H1 (cell line): ENCODE measurements around the gene PPCDC. TPM values are rescaled to one million over a fixed set of nuclear protein-coding genes. Genes with fewer than 3 reads are reported as not detected.

Experiments used
- CTCF ChIA-PET: fragments of 300-600 bp; sonication (Branson Sonifier 250); formaldehyde crosslinking; loops from one replicate; lab custom pipeline; 2021; ENCODE audit not compliant: partially characterized antibody; lab: Charles Lee
- POLR2A ChIA-PET: fragments of 300-600 bp; sonication (Branson Sonifier 250); formaldehyde crosslinking; loops from one replicate; lab custom pipeline; 2021; ENCODE audit warnings: inconsistent platforms; ENCODE audit not compliant: partially characterized antibody; lab: Charles Lee
- DNase-seq, 2 experiments: peaks; one replicate each; pipeline versions ENCODE4 v3.0.0 to v3.0.0-alpha.2; 2010 to 2022; ENCODE audit warnings: low spot score in 2 of 2, low read depth in 1 of 2, mixed read lengths in 1 of 2
- FAIRE-seq: peaks from 2 replicates; lab custom pipeline; 2011; peaks lifted over from hg19 to GRCh38; lab: Jason Lieb, UNC
- H2AFZ ChIP-seq: 2 replicates; pipeline ENCODE4 v1.8.1; 2012; ENCODE audit warnings: low read length, inconsistent platforms
- H2AK5ac ChIP-seq: 2 replicates; pipeline ENCODE4 v1.6.1; 2013; ENCODE audit warnings: low read depth, low read length
- H2BK120ac ChIP-seq: replicated peaks from 2 replicates; pipeline ENCODE3; 2013; ENCODE audit warnings: low read depth, low read length, inconsistent platforms
- H2BK12ac ChIP-seq: 2 replicates; pipeline ENCODE4 v1.6.1; 2013; ENCODE audit warnings: low read depth, low read length
- H2BK15ac ChIP-seq: 2 replicates; pipeline ENCODE4 v1.6.1; 2013; ENCODE audit warnings: low read length
- H2BK20ac ChIP-seq: 2 replicates; pipeline ENCODE4 v1.6.1; 2013; ENCODE audit warnings: low read length
- H2BK5ac ChIP-seq: 2 replicates; pipeline ENCODE4 v1.6.1; 2013; ENCODE audit warnings: low read depth, low read length
- H3K14ac ChIP-seq: 2 replicates; pipeline ENCODE4 v1.6.1; 2013; ENCODE audit warnings: inconsistent platforms; ENCODE audit not compliant: insufficient read length
- H3K18ac ChIP-seq: 2 replicates; pipeline ENCODE4 v1.6.1; 2013; ENCODE audit warnings: low read length; ENCODE audit errors: extremely low read depth
- H3K23ac ChIP-seq: 2 replicates; pipeline ENCODE4 v1.6.1; 2013; ENCODE audit warnings: inconsistent platforms; ENCODE audit not compliant: insufficient read length
- H3K23me2 ChIP-seq: 2 replicates; pipeline ENCODE4 v1.6.1; 2013; ENCODE audit warnings: low read depth, low read length
- H3K27ac ChIP-seq: 2 replicates; pipeline ENCODE4 v1.6.1; 2011; ENCODE audit warnings: low read depth, low read length, inconsistent platforms
- H3K27me3 ChIP-seq, 4 experiments: replicated peaks in 1 of 4; 1 replicate in 1 of 4; 2 replicates in 3 of 4; pipeline versions ENCODE4 v1.6.1 to v1.8.1; 2011 to 2013; ENCODE audit warnings: low read length in 3 of 4, mild to moderate bottlenecking in 3 of 4, inconsistent platforms in 2 of 4, mixed read lengths in 2 of 4, moderate library complexity in 1 of 4; ENCODE audit not compliant: control insufficient read depth in 3 of 4, insufficient read depth in 3 of 4; ENCODE audit errors: extremely low read depth in 1 of 4
- H3K36me3 ChIP-seq, 4 experiments: 2 replicates each; pipeline versions ENCODE4 v1.6.1 to v1.8.1; 2011 to 2013; ENCODE audit warnings: mild to moderate bottlenecking in 4 of 4, low read length in 3 of 4, moderate library complexity in 2 of 4, control low read depth in 1 of 4, inconsistent platforms in 1 of 4; ENCODE audit not compliant: insufficient read depth in 4 of 4, control insufficient read depth in 2 of 4
- H3K4ac ChIP-seq: replicated peaks from 2 replicates; pipeline ENCODE3; 2013; ENCODE audit warnings: low read length, low read depth, mixed read lengths, inconsistent platforms; ENCODE audit not compliant: insufficient read length
- H3K4me1 ChIP-seq, 4 experiments: replicated peaks in 1 of 4; 1 replicate in 1 of 4; 2 replicates in 3 of 4; pipeline versions ENCODE4 v1.6.1 to v1.8.1; 2011 to 2013; ENCODE audit warnings: low read length in 3 of 4, inconsistent platforms in 2 of 4, mixed read lengths in 1 of 4; ENCODE audit not compliant: insufficient read depth in 4 of 4, control insufficient read depth in 3 of 4
- H3K4me2 ChIP-seq, 2 experiments: 2 replicates each; pipeline versions ENCODE4 v1.6.1 to v1.8.1; 2011 to 2013; ENCODE audit warnings: low read depth in 2 of 2, low read length in 2 of 2, control low read depth in 1 of 2, inconsistent platforms in 1 of 2, mild to moderate bottlenecking in 1 of 2; ENCODE audit not compliant: insufficient read depth in 1 of 2
- H3K4me3 ChIP-seq, 4 experiments: fragments of 200-600, 300-600 bp in 1 of 4; sonication (generic), shearing (Covaris generic), sonication (Bioruptor Twin) in 1 of 4; 2 replicates each; pipeline versions ENCODE4 v1.5.1 to v1.8.1; 2011 to 2016; ENCODE audit warnings: low read length in 4 of 4, low read depth in 3 of 4, control low read depth in 2 of 4, inconsistent platforms in 2 of 4, mild to moderate bottlenecking in 2 of 4, mixed read lengths in 1 of 4, moderate library complexity in 1 of 4; ENCODE audit not compliant: insufficient read depth in 2 of 4; ENCODE audit errors: extremely low read depth in 1 of 4
- H3K56ac ChIP-seq: replicated peaks from 2 replicates; pipeline ENCODE3; 2013; ENCODE audit warnings: low read depth, mild to moderate bottlenecking, mixed read lengths, low read length, inconsistent platforms; ENCODE audit not compliant: insufficient read length
- H3K79me1 ChIP-seq: 2 replicates; pipeline ENCODE4 v1.6.1; 2013; ENCODE audit warnings: low read depth, low read length, control low read depth
- H3K79me2 ChIP-seq, 2 experiments: 2 replicates each; pipeline versions ENCODE4 v1.6.1 to v1.8.1; 2012 to 2013; ENCODE audit warnings: low read length in 2 of 2, mild to moderate bottlenecking in 2 of 2, inconsistent platforms in 1 of 2; ENCODE audit not compliant: insufficient read depth in 2 of 2, control insufficient read depth in 1 of 2
- H3K9ac ChIP-seq, 4 experiments: replicated peaks in 1 of 4; 1 replicate in 1 of 4; 2 replicates in 3 of 4; pipeline versions ENCODE4 v1.6.1 to v1.8.1; 2011 to 2013; ENCODE audit warnings: low read depth in 3 of 4, low read length in 3 of 4, control low read depth in 2 of 4, mild to moderate bottlenecking in 2 of 4, moderate library complexity in 2 of 4, inconsistent platforms in 1 of 4; ENCODE audit errors: extremely low read depth in 1 of 4
- H3K9me3 ChIP-seq, 2 experiments: 2 replicates each; pipeline versions ENCODE4 v1.6.1 to v1.8.1; 2012 to 2013; ENCODE audit warnings: mild to moderate bottlenecking in 2 of 2, moderate library complexity in 2 of 2, control low read depth in 1 of 2, inconsistent platforms in 1 of 2, low read depth in 1 of 2, low read length in 1 of 2, mixed read lengths in 1 of 2; ENCODE audit not compliant: insufficient read depth in 2 of 2
- H4K20me1 ChIP-seq, 2 experiments: replicated peaks in 1 of 2; 2 replicates each; pipeline versions ENCODE3 to v1.8.1; 2011 to 2013; ENCODE audit warnings: inconsistent platforms in 2 of 2, low read length in 2 of 2, mild to moderate bottlenecking in 1 of 2; ENCODE audit not compliant: insufficient read depth in 2 of 2, control insufficient read depth in 1 of 2
- H4K5ac ChIP-seq: 2 replicates; pipeline ENCODE4 v1.6.1; 2013; ENCODE audit warnings: low read length, low read depth, mixed read lengths, inconsistent platforms; ENCODE audit not compliant: insufficient read length
- H4K8ac ChIP-seq: 2 replicates; pipeline ENCODE4 v1.8.0; 2013; ENCODE audit warnings: mild to moderate bottlenecking, moderate library complexity, low read length, inconsistent platforms; ENCODE audit not compliant: insufficient read depth; ENCODE audit errors: extremely low read depth
- H4K91ac ChIP-seq: replicated peaks from 2 replicates; pipeline ENCODE3; 2013; ENCODE audit warnings: low read length, mixed read lengths, inconsistent platforms; ENCODE audit not compliant: insufficient read length
- BCL11A ChIP-seq, 2 experiments: IDR thresholded peaks; one replicate each; pipeline ENCODE4 v1.6.1; 2011; ENCODE audit warnings: low read depth in 2 of 2, low read length in 2 of 2, mild to moderate bottlenecking in 2 of 2
- E2F6 ChIP-seq: IDR thresholded peaks from 2 replicates; pipeline ENCODE4 v1.6.1; 2012; ENCODE audit warnings: inconsistent platforms
- FOSL1 ChIP-seq: IDR thresholded peaks from 2 replicates; pipeline ENCODE4 v1.6.1; 2011; ENCODE audit warnings: mild to moderate bottlenecking, low read depth, low read length, moderate library complexity; ENCODE audit not compliant: insufficient read depth
- GABPA ChIP-seq: IDR thresholded peaks from 2 replicates; pipeline ENCODE4 v1.6.1; 2011; ENCODE audit warnings: mild to moderate bottlenecking, low read length, moderate library complexity, borderline replicate concordance; ENCODE audit not compliant: insufficient read depth
- PHF8 ChIP-seq: fragments of 200-600 bp; sonication (generic); conservative IDR thresholded peaks from 2 replicates; pipeline ENCODE4 v1.7.1; 2012; ENCODE audit warnings: low read depth, mild to moderate bottlenecking, inconsistent platforms, low read length, moderate library complexity
- RBBP5 ChIP-seq: IDR thresholded peaks from 2 replicates; pipeline ENCODE4 v1.7.1; 2012; ENCODE audit warnings: low read depth, mild to moderate bottlenecking, inconsistent platforms, low read length, moderate library complexity, borderline replicate concordance
- RFX5 ChIP-seq: IDR thresholded peaks from 2 replicates; pipeline ENCODE4 v1.6.1; 2011; ENCODE audit warnings: low read depth, low read length, improper control_type of control experiment, borderline replicate concordance
- SIRT6 ChIP-seq: IDR thresholded peaks from one replicate; pipeline ENCODE4 v1.7.1; 2012; ENCODE audit warnings: low read length, inconsistent platforms
- SRF ChIP-seq: IDR thresholded peaks from 2 replicates; pipeline ENCODE4 v1.6.1; 2011; ENCODE audit warnings: mild to moderate bottlenecking, low read depth, low read length, moderate library complexity
- TEAD4 ChIP-seq: IDR thresholded peaks from 2 replicates; pipeline ENCODE4 v1.6.1; 2012; ENCODE audit warnings: low read depth, low read length, inconsistent platforms, mixed read lengths
- ZNF274 ChIP-seq: IDR thresholded peaks from 2 replicates; pipeline ENCODE4 v1.7.0; 2012; ENCODE audit warnings: low read length, borderline replicate concordance; ENCODE audit errors: extremely low read depth
- WGBS, 2 experiments: shearing (Covaris generic) in 1 of 2; methylation state at CpG; one replicate each; pipeline versions ENCODE4 v1.1.6 to v1.1.7; 2013 to 2015; ENCODE audit warnings: low lambda C conversion rate in 2 of 2, mixed read lengths in 2 of 2, inconsistent platforms in 1 of 2, low coverage in 1 of 2, missing lambda C conversion rate in 1 of 2; ENCODE audit not compliant: insufficient replicate concordance in 2 of 2, insufficient coverage in 1 of 2, insufficient read length in 1 of 2; ENCODE audit errors: extremely low coverage in 1 of 2, missing lambda C conversion rate in 1 of 2; 5-methylcytosine and 5-hydroxymethylcytosine counted together
- polyA plus RNA-seq, 7 experiments: library from polyadenylated mRNA; depleted of rRNA in 3 of 7; stranded (reverse) in 5 of 7; unstranded in 2 of 7; fragments of >200 nt in 5 of 7; fragments of 200-250 nt in 2 of 7; gene quantifications; 1 replicate in 5 of 7; 2 replicates in 1 of 7; 4 replicates in 1 of 7; pipeline versions ENCODE4 v1.2.1 to v1.2.3, GENCODE V29; 2011 to 2013; ENCODE audit warnings: missing spikeins in 2 of 7, mixed read lengths in 2 of 7
- total RNA-seq: library from RNA; stranded (reverse); fragmentation: NEBNext Ultra II Directional; extraction: Animal tissue kit (Norgen Biotek cat#: 25700); gene quantifications from 2 replicates; pipeline ENCODE4 v1.2.1, GENCODE V29; 2021

The PPCDC gene
- total and polyA plus RNA-seq, 2 of the 8 experiments (the other 6 are each of a cell fraction or from before 2014, with no cell fraction given): 11.3 to 29.7 TPM

- ChIA-PET CTCF (interaction anchor here (0.5 to 1.3 kb wide), 4 partner anchors 13 to 203 kb away, joined by 3 to 4 read pairs (median 4); no protein-coding TSS in a partner anchor), POLR2A (no interaction called here)
- Histone ChIP-seq H2AK5ac (no peak overlapping the region), H3K56ac (no peak overlapping the region), H3K27me3 (no peaks in the 10 kb centered on the region), H4K20me1 (peaks cover 0 to 4% of the 10 kb centered on the region in 2 experiments), H3K4me1 (no peaks in the 10 kb centered on the region), H2BK15ac (no peak overlapping the region), H3K9me3 (no peaks in the 10 kb centered on the region), H4K5ac (no peak overlapping the region), H3K79me2 (peaks cover 0 to 5% of the 10 kb centered on the region in 2 experiments; a peak in 1 of 4 replicates), H3K14ac (no peak overlapping the region), H3K18ac (no peak overlapping the region), H3K9ac (no peak overlapping the region), H3K79me1 (no peaks in the 10 kb centered on the region; the same call in 1 of the 2 replicates), H3K36me3 (no peaks in the 10 kb centered on the region), H3K23ac (no peak overlapping the region), H4K91ac (no peak overlapping the region), H3K27ac (no peak overlapping the region), H2BK12ac (no peak overlapping the region), H2BK120ac (no peak overlapping the region), H3K4me2 (no peak overlapping the region), H4K8ac (no peak overlapping the region), H2AFZ (no peak overlapping the region), H3K4me3 (no peak overlapping the region), H3K23me2 (no peaks in the 10 kb centered on the region), H3K4ac (no peak overlapping the region), H2BK5ac (no peak overlapping the region), H2BK20ac (no peak overlapping the region)
- TF ChIP-seq BCL11A (IDR thresholded peaks at IDR 0.05; ENCODE audit: low read depth in 2 of 2, low read length in 2 of 2) (no peak), PHF8 (no peak), SIRT6 (no peak), ZNF274 (no peak), E2F6 (no peak), SRF (no peak), GABPA (no peak), FOSL1 (no peak), RFX5 (no peak), RBBP5 (no peak), TEAD4 (no peak)
- 79% methylated on average over 7 of the region's 7 CpGs; no CpG with 5 or more reads in 1 of the 2 experiments for WGBS, 2 experiments
- no peak for FAIRE-seq
- DNase-seq: no peak
Observed at GRCh38 chr15:75002398-75002797, 21.0 kb upstream of the PPCDC start.
